Peyer's patch (tissue), 4 donors: ENCODE results near the gene VPS8.

Source experiments
- POLR2A ChIP-seq, 2 donors: fragments of 450-650 bp; IDR thresholded peaks; one replicate each; pipeline ENCODE4 v1.5.1; 2017; ENCODE audit warnings: antibody characterized with exemption in 2 of 2, mild to moderate bottlenecking in 2 of 2, moderate library complexity in 2 of 2
- TF ChIP-seq, protein P1 (sequence below), 6 experiments: fragments of 450-650 bp in 4 of 6; fragments of 200-600 bp in 2 of 6; sonication (generic) in 1 of 6; IDR thresholded peaks; one replicate each; pipeline ENCODE4 v1.5.1; 2017 to 2019; ENCODE audit warnings: antibody characterized with exemption in 6 of 6, mild to moderate bottlenecking in 3 of 6, moderate library complexity in 1 of 6

DNA sequence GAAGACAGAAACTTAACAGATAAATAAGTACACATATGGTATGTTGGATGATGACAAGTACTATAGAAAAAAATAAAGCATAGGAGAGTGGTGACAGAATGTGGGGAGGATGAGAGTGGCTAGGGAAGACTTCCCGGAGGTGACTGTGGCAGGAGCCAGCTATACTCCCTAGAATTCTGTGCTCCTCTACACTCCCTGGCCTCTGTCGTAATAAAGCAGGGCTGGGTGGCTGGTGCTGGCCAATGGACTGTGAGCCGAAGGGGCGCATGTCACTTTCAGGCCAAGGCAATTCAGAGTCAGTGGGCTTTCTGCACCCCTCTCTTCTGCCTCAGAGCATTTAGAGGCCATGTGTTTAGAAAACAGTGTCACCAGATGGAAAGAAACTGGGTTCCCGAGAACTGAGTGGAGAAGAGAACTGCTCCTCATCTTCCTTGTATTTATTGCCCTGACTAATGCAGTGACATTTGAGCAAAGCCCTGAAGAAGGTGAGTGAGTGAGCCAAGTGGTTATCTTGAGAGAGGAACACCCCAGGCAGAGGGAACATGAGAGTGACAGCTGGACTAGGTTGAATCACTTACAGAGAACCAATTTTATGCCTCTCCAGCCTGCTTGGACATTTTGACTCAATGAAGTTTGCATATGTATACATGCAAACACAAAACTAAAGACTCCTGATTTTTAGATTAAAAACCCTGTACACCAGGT is 5.2 kb upstream of the VPS8 start:
- TF ChIP-seq, protein P1, sequence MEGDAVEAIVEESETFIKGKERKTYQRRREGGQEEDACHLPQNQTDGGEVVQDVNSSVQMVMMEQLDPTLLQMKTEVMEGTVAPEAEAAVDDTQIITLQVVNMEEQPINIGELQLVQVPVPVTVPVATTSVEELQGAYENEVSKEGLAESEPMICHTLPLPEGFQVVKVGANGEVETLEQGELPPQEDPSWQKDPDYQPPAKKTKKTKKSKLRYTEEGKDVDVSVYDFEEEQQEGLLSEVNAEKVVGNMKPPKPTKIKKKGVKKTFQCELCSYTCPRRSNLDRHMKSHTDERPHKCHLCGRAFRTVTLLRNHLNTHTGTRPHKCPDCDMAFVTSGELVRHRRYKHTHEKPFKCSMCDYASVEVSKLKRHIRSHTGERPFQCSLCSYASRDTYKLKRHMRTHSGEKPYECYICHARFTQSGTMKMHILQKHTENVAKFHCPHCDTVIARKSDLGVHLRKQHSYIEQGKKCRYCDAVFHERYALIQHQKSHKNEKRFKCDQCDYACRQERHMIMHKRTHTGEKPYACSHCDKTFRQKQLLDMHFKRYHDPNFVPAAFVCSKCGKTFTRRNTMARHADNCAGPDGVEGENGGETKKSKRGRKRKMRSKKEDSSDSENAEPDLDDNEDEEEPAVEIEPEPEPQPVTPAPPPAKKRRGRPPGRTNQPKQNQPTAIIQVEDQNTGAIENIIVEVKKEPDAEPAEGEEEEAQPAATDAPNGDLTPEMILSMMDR (IDR thresholded peaks at IDR 0.05), result no peak
- no peak for TF ChIP-seq POLR2A (IDR thresholded peaks at IDR 0.05)
